Measurements from ENCODE around the gene PPRC1.

Gene PPRC1

DNA sequence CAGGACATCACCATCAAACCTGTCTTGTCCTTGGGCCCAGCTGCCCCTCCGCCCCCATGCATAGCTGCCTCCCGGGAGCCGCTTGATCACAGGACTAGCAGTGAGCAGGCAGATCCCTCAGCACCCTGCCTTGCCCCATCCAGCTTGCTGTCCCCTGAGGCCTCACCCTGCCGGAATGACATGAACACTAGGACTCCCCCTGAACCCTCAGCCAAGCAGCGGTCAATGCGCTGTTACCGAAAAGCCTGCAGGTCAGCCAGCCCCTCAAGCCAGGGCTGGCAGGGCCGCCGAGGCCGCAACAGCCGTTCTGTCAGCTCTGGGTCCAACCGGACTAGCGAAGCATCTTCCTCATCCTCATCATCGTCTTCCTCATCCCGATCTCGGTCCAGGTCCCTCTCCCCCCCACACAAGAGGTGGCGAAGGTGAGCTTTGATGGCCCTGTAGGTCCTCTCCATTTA lies 14.2 kb downstream of the PPRC1 start:
- DNase-seq (ENCODE audit: low read depth): no peak

DNA sequence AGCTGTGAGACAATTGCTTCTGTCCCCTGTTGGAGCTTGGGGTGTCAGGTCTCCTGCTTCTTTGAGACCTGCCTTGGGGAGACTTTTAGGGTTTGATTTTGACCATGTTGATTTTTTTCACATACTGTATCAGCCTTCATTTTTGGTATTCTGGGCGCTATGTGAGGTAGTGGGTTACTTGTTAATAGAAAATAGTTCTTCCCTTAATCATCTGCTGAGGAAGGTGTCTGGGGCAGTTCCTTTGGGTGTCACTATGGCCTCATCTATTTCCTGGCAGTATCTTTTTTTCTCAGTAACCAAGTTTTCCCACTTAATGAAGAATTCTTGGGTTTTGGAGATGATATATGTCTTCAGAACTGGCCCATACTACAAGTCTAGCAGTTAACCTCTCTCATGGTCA lies 14.7 kb downstream of the PPRC1 start:
- DNase-seq (ENCODE audit: low read depth): peak; percentile 11

DNA sequence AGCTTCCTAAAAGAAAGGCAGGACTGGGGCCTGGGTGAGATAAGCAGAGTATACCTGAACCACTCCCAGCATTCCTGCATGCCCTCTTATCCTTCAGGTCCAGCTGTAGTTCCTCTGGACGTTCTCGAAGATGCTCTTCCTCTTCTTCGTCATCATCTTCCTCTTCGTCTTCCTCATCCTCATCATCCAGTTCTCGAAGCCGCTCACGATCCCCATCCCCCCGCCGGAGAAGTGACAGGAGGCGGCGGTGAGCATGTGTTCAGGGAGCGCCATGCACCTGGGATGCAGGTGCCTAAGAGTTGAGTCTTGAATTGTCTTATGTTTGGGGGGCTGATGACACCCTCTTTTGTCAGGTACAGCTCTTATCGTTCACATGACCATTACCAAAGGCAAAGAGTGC lies 15.4 kb downstream of the PPRC1 start:
- no peak for DNase-seq (ENCODE audit: low read depth)

DNA sequence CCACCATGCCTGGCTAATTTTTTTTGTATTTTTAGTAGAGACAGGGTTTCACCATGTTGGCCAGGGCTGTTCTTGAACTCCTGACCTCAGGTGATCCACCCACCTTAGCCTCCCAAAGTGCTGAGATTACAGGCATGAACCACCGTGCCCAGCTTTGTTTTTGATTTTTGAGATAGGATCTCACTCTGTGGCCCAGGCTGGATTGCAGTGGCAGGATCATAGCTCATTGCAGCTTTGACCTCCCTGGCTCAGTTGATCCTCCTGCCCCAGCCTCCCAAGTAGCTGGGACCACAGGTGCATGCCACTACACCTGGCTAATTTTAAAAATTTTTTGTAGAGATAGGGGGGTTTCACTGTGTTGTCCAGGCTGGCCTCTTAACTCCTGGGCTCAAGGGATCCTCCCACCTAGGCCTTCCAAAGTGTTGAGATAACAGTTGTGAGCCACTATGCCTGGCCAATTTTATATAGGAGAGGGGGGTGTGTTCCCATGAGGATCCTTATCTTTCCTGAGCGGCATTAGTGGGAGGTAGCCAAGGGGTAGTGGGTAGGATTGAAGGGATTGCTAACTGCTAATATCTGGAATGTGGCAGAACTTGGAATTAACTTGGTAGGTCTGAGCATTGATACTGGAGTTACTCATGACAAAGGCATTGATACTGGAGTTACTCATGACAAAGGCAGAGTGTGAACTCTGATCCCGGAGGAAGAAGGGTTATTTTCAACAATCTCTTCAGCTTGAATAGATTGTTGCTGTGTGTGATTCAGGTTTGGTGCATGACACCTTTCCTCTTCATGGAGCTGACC lies 18.3 kb downstream of the PPRC1 start:
- DNase-seq (ENCODE audit: low read depth): peak; percentile 76

DNA sequence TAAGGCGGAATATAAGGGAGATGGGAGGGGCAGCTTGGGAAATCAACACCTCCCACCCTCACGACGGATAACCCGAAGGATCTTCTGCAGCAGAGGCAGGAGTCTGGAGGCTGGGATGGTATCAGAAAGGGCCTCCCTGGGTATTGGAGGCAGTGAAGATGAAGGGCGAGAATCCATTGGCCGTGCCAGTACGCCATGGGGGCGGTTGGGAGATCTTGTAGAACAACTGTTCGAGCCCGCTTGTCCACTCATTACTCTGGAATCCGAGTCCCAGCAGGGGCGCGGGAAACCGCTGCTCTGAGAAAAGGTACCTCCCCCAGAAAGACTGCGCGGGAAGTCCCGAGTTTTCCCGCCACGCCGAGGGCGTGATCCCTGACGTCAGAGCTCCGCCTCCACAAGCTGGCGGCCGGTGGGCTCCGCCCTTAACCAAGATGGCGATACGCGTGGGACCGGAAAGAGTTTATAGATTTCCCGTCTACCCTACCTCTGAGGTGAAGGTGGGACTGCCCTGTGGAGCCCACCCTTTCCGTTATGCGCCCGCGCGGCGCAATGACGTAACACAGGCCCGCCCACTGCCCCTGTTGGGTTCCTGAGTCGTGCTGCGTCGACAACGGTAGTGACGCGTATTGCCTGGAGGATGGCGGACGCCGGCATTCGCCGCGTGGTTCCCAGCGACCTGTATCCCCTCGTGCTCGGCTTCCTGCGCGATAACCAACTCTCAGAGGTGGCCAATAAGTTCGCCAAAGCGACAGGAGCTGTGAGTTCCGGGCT lies 19.1 kb downstream of the PPRC1 start, which contains the start of gene NOLC1:
NOLC1 (plus strand) TSS at position 616 of the 771 bp plus-strand sequence; CDS start at position 638, 22 bp downstream.
- peak; percentile 99 for DNase-seq (ENCODE audit: low read depth)

DNA sequence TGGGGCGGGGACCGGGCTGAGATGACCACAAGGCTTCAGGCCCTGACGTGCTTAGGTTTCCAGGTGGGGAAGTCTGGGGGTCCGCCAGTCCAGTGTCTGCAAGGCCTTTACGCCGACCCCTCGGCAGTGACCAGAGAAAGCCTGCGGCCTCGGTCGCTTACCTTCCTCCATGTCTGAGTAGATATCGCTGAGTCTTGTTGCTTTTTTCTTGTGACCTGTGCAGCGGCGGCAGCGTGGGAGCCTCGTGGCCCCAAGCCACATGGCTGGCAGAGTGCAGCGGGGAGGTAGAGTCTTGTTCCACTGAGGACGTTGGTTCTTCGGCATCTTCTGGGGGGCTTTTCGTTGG lies 19.7 kb downstream of the PPRC1 start:
- DNase-seq (ENCODE audit: low read depth): no peak

DNA sequence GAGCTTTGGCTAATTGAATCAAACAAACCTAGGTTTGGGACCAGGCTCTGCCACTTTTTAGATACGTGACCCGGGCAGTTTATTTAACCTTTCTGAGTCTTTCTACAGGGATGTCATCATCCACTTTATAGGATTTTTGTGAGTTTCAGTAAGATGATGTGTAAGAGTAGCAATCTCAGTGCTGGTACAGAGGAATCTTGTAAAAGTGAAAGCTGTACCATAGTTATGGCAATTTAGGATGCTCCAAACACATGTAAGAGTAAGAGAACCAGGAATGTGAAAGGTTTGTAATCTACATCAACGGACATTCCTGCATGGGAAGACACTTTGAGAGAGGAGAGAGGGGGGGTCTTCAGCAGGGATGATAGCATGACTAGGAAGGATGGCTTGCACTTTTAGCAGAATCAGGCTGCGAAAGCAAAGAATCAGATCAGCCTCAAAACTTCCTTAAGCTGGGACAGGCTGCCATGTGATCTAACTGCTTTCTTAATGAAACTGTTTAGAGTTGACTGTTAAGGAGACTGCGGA lies 20.3 kb downstream of the PPRC1 start:
- peak; percentile 39 for DNase-seq (ENCODE audit: low read depth)

DNA sequence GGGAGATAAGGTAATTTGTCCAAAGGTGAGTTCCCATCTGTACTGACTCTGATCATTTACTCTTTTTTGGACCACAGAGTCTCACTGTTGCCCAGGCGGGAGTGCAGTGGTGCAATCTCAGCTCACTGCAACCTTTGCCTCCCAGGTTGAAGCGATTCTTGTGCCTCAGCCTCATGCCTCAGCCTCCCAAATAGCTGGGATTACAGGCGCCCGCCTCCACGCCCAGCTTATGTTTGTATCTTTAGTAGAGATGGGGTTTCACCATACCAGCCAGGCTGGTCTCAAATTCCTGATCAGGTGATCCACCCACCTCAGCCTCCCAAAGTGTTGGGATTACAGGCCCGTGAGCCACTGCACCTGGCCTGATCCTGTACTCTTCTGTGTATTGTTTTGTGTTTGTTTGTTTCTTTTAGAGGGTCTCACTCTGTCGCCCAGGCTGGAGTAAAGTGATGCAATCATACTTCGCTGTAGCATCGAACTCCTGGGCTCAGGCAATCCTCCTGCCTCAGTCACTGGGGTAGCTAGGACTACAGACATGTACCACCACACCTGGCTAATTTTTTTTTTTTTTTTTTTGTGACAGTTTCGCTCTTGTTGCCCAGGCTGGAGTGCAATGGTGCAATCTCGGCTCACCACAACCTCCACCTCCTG lies 21.8 kb downstream of the PPRC1 start:
- DNase-seq (ENCODE audit: low read depth): no peak

DNA sequence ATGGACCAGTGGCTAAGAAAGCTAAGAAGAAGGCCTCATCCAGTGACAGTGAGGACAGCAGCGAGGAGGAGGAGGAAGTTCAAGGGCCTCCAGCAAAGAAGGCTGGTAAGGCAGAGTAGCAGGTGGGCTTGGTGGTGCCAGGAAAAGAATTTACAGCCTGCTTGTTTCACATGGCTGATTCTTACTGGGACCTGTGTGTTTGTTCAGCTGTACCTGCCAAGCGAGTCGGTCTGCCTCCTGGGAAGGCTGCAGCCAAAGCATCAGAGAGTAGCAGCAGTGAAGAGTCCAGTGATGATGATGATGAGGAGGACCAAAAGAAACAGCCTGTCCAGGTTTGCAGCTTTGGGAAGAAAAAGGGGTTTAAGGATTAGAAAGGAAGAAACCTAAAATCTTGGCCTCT lies 24.4 kb downstream of the PPRC1 start:
- no peak for DNase-seq (ENCODE audit: low read depth)

DNA sequence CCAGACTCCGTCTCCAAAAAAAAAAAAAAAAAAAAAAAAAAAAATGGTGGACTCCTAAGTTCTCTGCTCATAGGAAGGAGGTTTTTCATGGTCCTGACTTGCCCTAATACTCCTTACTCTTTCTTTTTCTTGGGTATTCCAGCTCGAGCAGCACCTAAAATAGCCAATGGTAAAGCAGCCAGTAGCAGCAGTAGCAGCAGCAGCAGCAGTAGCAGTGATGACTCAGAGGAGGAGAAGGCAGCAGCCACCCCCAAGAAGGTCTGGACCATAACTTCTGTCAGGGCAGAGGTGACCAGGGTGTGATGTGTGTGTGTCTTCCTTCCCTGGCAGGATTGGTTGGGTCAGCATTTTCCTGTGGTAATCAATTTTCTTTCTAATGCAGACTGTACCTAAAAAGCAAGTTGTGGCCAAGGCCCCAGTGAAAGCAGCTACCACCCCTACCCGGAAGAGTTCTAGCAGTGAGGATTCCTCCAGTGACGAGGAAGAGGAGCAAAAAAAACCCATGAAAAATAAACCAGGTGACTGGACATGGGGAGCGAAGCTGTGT lies 26.3 kb downstream of the PPRC1 start:
- DNase-seq (ENCODE audit: low read depth): peak; percentile 72

DNA sequence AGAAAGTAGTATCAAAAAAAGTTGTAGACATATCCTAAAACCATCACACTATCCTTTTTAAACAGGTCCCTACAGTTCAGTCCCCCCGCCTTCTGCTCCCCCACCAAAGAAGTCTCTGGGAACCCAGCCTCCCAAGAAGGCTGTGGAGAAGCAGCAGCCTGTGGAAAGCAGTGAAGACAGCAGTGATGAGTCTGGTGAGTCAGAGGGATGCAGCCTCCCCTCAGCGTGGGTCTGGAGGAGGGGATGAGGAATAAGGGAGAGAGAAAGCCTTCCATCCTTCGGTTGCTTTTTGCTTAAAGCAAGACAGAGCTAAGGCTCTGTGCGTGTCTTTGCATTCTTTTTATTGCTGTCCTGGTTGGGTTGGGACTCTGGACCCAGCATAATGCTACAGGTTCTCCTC lies 27.0 kb downstream of the PPRC1 start:
- no peak for DNase-seq (ENCODE audit: low read depth)

DNA sequence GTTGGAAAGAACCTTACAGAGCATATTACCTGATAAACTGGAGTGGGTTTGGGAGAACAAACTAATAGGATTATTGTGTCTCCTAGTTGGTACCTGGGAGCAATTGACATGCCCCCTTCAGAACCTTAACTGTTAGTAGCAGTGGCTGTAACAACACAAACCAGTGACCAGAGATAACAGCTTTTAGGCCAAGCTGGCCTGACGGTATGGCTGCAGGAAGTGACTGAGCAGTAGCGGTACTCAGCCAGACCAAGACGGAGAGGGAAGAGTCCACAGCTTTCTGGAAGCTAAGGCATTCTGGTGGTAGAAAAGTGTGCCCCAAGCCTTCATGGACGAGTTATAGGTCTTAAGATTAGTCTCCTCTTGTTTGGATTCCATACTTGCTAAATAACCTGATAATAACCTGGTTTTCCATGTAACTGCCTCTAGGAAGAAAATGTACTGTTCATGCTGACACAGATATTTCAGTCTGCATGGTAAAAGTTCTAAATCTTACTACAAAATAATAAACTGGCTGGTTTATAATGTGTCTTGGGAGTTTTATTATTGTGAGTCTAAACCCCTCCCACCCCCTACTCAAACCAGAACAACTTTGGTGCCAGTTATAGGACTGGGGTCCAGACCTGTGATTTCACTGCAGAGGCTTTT lies 30.6 kb downstream of the PPRC1 start:
- DNase-seq (ENCODE audit: low read depth): no peak

DNA sequence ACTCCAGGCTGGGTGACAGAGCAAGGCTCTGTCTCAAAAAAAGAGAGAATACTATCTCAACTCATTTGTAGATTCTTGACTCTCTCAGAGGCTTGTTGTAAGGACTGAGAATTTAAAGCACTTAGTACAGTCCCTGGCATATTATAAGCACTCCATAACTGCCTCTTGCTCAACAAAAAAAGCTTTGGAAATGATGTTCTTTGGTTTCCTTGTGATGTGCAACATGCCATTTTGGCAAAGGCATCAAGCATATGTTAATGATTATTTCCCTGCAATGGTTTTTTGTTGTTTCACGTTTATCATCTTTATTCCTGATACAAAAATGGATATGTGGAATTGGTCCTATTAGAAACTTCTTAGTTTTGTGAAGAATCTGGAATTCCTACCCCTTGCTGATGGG lies 35.0 kb downstream of the PPRC1 start:
- no peak for DNase-seq (ENCODE audit: low read depth)

DNA sequence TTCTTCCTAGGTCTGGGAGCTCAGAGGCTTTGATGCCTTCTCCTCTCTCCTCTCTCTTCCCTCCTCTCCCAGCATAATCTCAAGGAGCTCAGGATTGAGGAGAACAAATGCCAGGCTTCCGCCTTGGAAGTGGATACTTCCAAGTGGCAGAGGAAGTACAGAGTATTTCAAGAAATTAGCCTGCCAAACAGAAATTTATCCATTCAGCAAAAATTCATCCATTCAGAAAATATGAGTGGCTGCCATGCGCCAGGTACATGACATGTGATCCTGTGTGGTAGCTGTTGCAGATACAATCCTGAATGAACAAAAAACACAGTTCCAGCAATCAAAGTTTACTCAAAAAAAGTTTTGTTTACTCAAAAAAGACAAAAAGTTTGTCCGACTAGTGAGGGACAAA lies 37.8 kb downstream of the PPRC1 start:
- no peak for DNase-seq (ENCODE audit: low read depth)

DNA sequence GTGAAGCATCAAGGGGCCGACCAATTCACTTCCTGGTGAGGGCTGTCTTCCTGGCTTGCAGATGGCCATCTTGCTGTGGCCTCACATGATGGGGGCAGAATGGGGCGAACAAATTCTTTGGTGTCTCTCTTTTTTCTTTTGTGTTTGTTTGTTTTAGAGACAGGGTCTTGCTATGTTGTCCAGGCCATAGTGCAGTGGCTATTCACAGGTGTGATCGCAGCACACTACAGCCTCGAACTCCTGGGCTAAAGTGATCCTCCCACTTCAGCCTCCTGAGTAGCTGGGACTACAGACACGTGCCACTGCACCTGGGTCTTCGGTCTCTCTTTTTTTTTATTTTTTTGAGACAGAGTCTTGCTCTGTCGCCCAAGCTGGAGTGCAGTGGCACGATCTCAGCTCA lies 39.4 kb downstream of the PPRC1 start:
- no peak for DNase-seq (ENCODE audit: low read depth)

DNA sequence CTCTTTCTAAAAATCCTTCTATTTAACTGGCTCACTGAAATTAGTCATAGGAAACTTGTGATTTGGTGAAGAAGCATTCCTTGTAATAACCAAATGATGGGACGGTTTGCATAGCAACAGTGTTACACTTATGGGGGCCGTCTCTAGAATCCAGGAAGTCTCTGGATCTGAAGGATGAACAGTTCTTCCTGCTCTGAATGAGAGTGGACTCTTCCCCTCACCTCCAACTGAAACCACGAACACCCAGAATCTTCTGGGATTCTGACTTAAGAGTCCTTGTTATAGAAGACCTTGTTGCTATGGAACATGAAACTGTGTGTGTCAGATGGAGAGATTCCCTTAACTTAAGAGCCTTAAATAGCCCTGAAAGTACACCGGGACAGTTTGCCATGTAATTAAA lies 42.6 kb downstream of the PPRC1 start:
- peak; percentile 80 for DNase-seq (ENCODE audit: low read depth)

DNA sequence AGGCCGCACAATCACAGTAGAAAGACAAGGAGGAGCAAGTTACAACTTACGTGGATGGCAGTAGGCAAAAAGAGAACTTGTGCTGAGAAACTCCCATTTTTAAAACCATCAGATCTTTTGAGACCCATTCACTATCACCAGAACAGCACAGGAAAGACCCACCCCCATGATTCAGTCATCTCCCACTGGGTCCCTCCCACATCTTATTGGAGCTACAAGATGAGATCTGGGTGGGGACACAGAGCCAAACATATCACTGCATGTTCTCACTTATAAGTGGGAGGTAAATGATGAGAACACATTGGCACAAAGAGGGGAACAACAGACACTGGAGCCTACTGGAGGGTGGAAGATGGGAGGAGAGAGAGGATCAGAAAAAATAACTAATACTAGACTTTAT lies 51.8 kb downstream of the PPRC1 start:
- no peak for DNase-seq (ENCODE audit: low read depth)

DNA sequence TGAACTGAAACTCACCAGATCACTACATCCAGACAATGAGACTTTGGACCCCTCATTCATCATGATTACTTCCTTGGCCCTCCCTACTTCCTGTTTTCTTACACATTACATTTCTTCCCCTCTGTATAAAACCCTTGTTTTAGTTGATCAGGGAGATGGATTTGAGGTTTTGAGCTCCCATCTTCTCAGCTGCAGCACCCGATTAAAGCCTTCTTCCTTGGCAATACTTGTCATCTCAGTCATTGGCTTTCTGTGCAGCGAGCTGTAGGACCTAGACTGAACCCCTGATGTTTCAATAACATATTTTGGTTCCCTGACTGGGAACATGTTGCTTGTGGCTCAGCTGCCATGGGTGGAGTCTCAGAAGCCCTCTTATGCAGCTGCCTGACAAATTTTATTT lies 52.4 kb downstream of the PPRC1 start:
- no peak for DNase-seq (ENCODE audit: low read depth)

DNA sequence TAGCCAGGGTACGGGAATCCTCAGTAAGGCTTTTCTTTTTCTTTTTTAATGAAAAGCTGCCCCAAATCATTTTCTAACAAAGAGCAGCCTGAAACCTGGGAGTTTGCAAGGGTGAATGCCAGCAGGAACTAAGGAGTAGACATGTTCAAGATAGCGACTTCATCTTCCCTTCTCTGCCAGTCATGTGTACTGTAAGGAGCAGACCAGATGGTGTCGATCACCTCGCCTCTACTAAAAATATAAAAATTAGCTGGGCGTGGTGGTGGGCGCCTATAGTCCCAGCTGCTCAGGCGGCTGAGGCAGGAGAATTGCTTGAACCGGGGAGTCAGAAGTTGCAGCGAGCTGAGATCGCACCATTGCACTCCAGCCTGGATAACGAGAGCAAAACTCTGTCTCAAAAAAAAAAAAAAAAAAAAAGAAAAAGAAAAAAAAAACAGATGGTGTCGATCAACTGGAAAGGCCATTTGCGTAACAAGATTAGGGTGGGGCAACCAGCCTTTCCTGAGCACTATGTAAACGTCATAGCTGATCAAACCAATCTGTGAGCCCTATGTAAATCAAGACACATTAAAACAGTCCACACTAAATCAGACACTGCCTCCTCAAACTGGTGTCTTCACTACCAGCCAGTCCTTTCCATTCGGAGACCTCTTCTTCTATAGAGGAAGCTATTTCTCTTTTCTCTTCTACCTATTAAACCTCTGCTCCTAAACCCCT lies 53.1 kb downstream of the PPRC1 start:
- DNase-seq (ENCODE audit: low read depth): no peak

DNA sequence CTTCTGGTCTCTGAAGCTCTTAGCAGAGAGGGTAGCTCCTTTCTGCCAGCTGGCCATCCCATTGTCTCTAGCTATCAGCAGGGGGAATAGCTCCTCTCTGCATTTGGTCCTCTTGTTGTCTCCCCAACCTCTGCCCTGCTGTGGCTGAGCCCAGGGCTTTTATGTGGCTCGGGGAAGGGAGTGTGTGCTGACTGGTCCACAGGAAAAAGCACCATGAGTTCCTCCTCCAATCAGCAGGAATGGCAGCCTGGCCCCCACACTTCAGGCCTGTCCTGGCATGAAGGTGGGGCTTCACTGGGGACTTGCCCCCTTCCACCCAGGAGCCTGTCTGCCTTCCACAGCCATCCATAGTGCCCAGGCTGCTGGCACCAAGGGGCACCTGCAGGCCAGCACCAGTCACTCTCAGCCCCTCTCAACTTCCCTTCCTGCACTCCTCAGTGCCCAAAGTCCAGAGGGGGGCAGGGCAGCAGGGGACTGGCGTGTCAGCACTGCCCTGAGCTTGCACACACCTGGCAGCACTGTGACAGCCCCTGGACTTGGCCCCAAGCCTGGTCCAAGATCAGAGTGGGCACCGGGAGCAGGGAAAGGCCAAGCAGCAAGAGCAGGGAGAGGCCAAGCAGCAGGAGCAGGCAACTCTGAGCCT lies 55.6 kb downstream of the PPRC1 start:
- no peak for DNase-seq (ENCODE audit: low read depth)
